Glutamatergic neuron (in vitro differentiated cells): ENCODE measurements around the gene DOP1B. TPM values are rescaled to one million over a fixed set of nuclear protein-coding genes. Genes with fewer than 3 reads are reported as not detected.

Experiments used
- DNase-seq: peaks from one replicate; pipeline ENCODE4 v3.0.0; 2022
- H3K27ac Mint-ChIP-seq: one replicate; pipeline ENCODE4 v1.8.0; 2020; ENCODE audit warnings: mild to moderate bottlenecking, mixed read lengths, inconsistent platforms; ENCODE audit not compliant: unreplicated experiment
- H3K27me3 Mint-ChIP-seq: one replicate; pipeline ENCODE4 v1.8.0; 2020; ENCODE audit warnings: mild to moderate bottlenecking, moderate library complexity, mixed read lengths, inconsistent platforms; ENCODE audit not compliant: unreplicated experiment
- H3K36me3 Mint-ChIP-seq: one replicate; pipeline ENCODE4 v1.8.0; 2020; ENCODE audit warnings: mild to moderate bottlenecking, mixed read lengths, inconsistent platforms; ENCODE audit not compliant: unreplicated experiment
- H3K4me1 Mint-ChIP-seq: one replicate; pipeline ENCODE4 v1.8.0; 2020; ENCODE audit warnings: mild to moderate bottlenecking, low read depth, mixed read lengths, inconsistent platforms; ENCODE audit not compliant: unreplicated experiment
- H3K4me3 Mint-ChIP-seq: one replicate; pipeline ENCODE4 v1.8.0; 2020; ENCODE audit warnings: mild to moderate bottlenecking, mixed read lengths, inconsistent platforms; ENCODE audit not compliant: unreplicated experiment
- H3K9me3 Mint-ChIP-seq: one replicate; pipeline ENCODE4 v1.8.0; 2020; ENCODE audit warnings: mild to moderate bottlenecking, moderate library complexity, mixed read lengths, inconsistent platforms; ENCODE audit not compliant: unreplicated experiment
- total RNA-seq: library from RNA; stranded (reverse); fragmentation: NEBNext Ultra II Directional; extraction: Animal tissue kit (Norgen Biotek cat#: 25700); gene quantifications from one replicate; pipeline ENCODE4 v1.2.1, GENCODE V29; 2021; ENCODE audit not compliant: unreplicated experiment
- TF ChIP-seq, protein P1 (sequence below): fragments of 200-600 bp; sonication (generic); IDR thresholded peaks from one replicate; pipeline ENCODE4 v1.5.0; 2021; ENCODE audit not compliant: partially characterized antibody, unreplicated experiment

DOP1B gene
- total RNA-seq, 1 donor from 2014 or later: 37.8 TPM

- no peaks in the 10 kb centered on the region for H3K4me1 Mint-ChIP-seq
- H3K27ac Mint-ChIP-seq: no peak overlapping the region
- DNase-seq: no peak
- TF ChIP-seq, protein P1, sequence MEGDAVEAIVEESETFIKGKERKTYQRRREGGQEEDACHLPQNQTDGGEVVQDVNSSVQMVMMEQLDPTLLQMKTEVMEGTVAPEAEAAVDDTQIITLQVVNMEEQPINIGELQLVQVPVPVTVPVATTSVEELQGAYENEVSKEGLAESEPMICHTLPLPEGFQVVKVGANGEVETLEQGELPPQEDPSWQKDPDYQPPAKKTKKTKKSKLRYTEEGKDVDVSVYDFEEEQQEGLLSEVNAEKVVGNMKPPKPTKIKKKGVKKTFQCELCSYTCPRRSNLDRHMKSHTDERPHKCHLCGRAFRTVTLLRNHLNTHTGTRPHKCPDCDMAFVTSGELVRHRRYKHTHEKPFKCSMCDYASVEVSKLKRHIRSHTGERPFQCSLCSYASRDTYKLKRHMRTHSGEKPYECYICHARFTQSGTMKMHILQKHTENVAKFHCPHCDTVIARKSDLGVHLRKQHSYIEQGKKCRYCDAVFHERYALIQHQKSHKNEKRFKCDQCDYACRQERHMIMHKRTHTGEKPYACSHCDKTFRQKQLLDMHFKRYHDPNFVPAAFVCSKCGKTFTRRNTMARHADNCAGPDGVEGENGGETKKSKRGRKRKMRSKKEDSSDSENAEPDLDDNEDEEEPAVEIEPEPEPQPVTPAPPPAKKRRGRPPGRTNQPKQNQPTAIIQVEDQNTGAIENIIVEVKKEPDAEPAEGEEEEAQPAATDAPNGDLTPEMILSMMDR: no peak
- H3K4me3 Mint-ChIP-seq: no peak overlapping the region
- H3K27me3 Mint-ChIP-seq: peaks cover 3% of the 10 kb centered on the region
- no peaks in the 10 kb centered on the region for H3K36me3 Mint-ChIP-seq
- no peaks in the 10 kb centered on the region for H3K9me3 Mint-ChIP-seq
Observed at GRCh38 chr21:36186506-36187399, 30.1 kb downstream of the DOP1B start.

DNA sequence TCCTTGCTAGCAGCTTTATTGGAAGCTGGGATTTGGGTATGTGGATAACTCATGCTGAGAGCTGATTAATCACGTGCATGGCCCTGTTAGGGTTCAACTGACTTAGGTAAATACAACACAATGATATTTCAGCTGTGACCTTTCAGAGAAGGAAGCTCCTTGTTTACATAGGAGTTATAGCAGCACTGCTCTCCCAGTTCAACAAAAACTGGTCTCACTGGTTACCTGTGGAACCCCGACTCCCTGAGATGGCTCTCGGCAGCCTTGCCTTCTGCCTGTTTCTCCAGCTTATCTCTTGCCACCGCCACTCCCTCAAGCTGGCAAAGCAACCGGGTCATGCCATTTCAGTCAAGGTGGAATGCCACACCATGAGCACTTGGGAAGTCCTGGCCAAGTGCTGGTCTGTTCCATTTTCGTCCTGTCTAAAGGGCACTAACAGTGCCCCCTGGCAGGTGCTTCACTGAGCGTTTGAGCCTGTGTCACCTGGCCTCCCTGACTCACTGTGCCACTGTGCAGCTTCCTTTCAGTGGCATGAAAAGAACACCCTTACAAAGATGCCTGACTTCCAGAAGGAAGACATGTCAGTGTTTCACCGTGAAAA lies 31.6 kb downstream of the DOP1B start:
- Mint-ChIP-seq H3K4me1 (no peaks in the 10 kb centered on the region), H3K27ac (no peak overlapping the region), H3K27me3 (peaks cover 3% of the 10 kb centered on the region), H3K9me3 (no peaks in the 10 kb centered on the region), H3K4me3 (no peak overlapping the region), H3K36me3 (no peaks in the 10 kb centered on the region)
- TF ChIP-seq, protein P1: no peak
- no peak for DNase-seq

DNA sequence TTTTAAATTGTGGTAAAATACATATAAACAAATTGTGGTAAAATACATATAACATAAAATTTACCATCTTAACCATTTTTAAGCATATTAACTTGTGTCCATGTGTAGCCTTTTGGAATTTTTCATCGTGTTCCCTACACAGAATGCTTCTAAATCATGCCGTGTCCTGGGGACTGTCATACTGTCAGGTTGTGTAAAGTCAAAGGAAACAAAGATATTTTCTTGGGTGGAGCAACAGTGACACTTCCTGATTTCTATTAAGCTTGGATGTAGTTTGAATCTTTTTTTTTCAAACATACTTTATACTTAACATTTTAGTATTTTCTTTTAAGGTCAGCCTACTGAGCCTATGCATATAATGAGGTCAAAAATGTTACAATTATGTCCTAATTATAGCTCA lies 32.3 kb downstream of the DOP1B start:
- H3K9me3 Mint-ChIP-seq: no peaks in the 10 kb centered on the region

GRCh38 chr21:36190736-36191135 lies 34.1 kb downstream of the DOP1B start:
- H3K36me3 Mint-ChIP-seq: no peaks in the 10 kb centered on the region
- TF ChIP-seq, protein P1: no peak
- H3K27ac Mint-ChIP-seq: no peak overlapping the region
- no peaks in the 10 kb centered on the region for H3K9me3 Mint-ChIP-seq
- no peak overlapping the region for H3K4me3 Mint-ChIP-seq
- peaks cover 1% of the 10 kb centered on the region for H3K4me1 Mint-ChIP-seq
- DNase-seq: no peak
- peaks cover 3% of the 10 kb centered on the region for H3K27me3 Mint-ChIP-seq

More for the DNA sequence above, 32.3 kb downstream of the DOP1B start:
- H3K4me3 Mint-ChIP-seq: no peak overlapping the region
- no peaks in the 10 kb centered on the region for H3K4me1 Mint-ChIP-seq
- TF ChIP-seq, protein P1: no peak
- H3K36me3 Mint-ChIP-seq: no peaks in the 10 kb centered on the region
- H3K27ac Mint-ChIP-seq: no peak overlapping the region
- DNase-seq: no peak
- peaks cover 3% of the 10 kb centered on the region for H3K27me3 Mint-ChIP-seq

GRCh38 chr21:36193200-36193599 lies 36.6 kb downstream of the DOP1B start:
- H3K27ac Mint-ChIP-seq: no peak overlapping the region
- no peak for DNase-seq

More at GRCh38 chr21:36193200-36193599, 36.6 kb downstream of the DOP1B start:
- TF ChIP-seq, protein P1: no peak
- Mint-ChIP-seq H3K4me1 (peaks cover 2% of the 10 kb centered on the region), H3K36me3 (no peaks in the 10 kb centered on the region), H3K9me3 (no peaks in the 10 kb centered on the region), H3K4me3 (no peak overlapping the region), H3K27me3 (peaks cover 2% of the 10 kb centered on the region)
